Measurements from ENCODE around the gene ADAMTS8. TPM values are rescaled to one million over a fixed set of nuclear protein-coding genes. Genes with fewer than 3 reads are reported as not detected.
A peak's percentile ranks its signal among the peaks of the same experiment; 100 is the strongest.

Gene ADAMTS8
- total and polyA plus RNA-seq, 9 of the 15 experiments (the other 6 are each of a cell fraction or from before 2014, with no cell fraction given) = not detected

- ChIA-PET CTCF (ENCODE audit: low intra/inter-chr PET ratio) (no interaction called here), POLR2A (interaction anchor here (0.6 to 0.7 kb wide), 2 partner anchors 12 to 16 kb away, joined by 3 read pairs; no protein-coding TSS in a partner anchor)
- H3K4me2 ChIP-seq (ENCODE audit: insufficient read depth, low read length) = no peak overlapping the region
- no peaks in the 10 kb centered on the region for H3K9me3 ChIP-seq (replicated peaks; ENCODE audit: control insufficient read depth, insufficient read depth, low read depth, low read length)
- H3K27ac ChIP-seq (ENCODE audit: extremely low read depth, low read depth, low read length) = no peak overlapping the region
- H3K9ac ChIP-seq (ENCODE audit: insufficient read depth in 1 of 2, low read depth in 2 of 2, low read length in 2 of 2) = no peak overlapping the region
- no peaks in the 10 kb centered on the region for H3K4me1 ChIP-seq (replicated peaks in 1 of 2; ENCODE audit: control insufficient read depth in 2 of 2, insufficient read depth in 2 of 2, low read length in 2 of 2)
- FAIRE-seq (no peak), DNase-seq (ENCODE audit: extremely low read depth in 1 of 4, low spot score in 3 of 4) (no peak), ATAC-seq (no peak)
- no peak overlapping the region for H2AFZ ChIP-seq (ENCODE audit: low read depth, low read length)
- BruUV-seq (replicated peaks) = no TSS peak
- intact Hi-C loops (cut with micrococcal nuclease) = no loop called here
- TF ChIP-seq, protein P1, sequence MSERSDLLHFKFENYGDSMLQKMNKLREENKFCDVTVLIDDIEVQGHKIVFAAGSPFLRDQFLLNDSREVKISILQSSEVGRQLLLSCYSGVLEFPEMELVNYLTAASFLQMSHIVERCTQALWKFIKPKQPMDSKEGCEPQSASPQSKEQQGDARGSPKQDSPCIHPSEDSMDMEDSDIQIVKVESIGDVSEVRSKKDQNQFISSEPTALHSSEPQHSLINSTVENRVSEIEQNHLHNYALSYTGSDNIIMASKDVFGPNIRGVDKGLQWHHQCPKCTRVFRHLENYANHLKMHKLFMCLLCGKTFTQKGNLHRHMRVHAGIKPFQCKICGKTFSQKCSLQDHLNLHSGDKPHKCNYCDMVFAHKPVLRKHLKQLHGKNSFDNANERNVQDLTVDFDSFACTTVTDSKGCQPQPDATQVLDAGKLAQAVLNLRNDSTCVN (CRISPR knock-in tag; IDR thresholded peaks at IDR 0.05) = no peak
- TF ChIP-seq REST (IDR thresholded peaks at IDR 0.05; ENCODE audit: borderline replicate concordance) = 0 out of 2 replicates have a peak, but pooled peaks have one; percentile 21
- no peak for TF ChIP-seq REST (CRISPR knock-in tag; IDR thresholded peaks at IDR 0.05; ENCODE audit: low read depth)
- TF ChIP-seq BCOR (IDR thresholded peaks at IDR 0.05) = no peak
- H3K4me3 ChIP-seq = no peak overlapping the region
- no peaks in the 10 kb centered on the region for H3K36me3 ChIP-seq (ENCODE audit: control insufficient read depth, insufficient read depth, low read length)
- in situ Hi-C loops (cut with MboI) = no loop called here
- no peaks in the 10 kb centered on the region for H3K9me1 ChIP-seq (ENCODE audit: control insufficient read depth, insufficient read depth, low read length)
- 0% methylated on average over 2 of the region's 2 CpGs for WGBS (ENCODE audit: insufficient coverage, low coverage, missing lambda C conversion rate)
- no peaks in the 10 kb centered on the region for H3K79me2 ChIP-seq (ENCODE audit: control insufficient read depth, insufficient read depth, low read length)
- H3K27me3 ChIP-seq (ENCODE audit: control insufficient read depth in 2 of 2, insufficient read depth in 2 of 2, low read length in 2 of 2) = peaks cover 25 to 76% of the 10 kb centered on the region in 2 experiments; a peak in 4 of 5 replicates
- H4K20me1 ChIP-seq (replicated peaks; ENCODE audit: control insufficient read depth, insufficient read depth, low read length) = peaks cover 3% of the 10 kb centered on the region; the same call in 1 of the 2 replicates
Measured at GRCh38 chr11:130399196-130399595, 29.2 kb downstream of the ADAMTS8 start.
